Astrocyte (in vitro differentiated cells and primary cell): ENCODE data around the gene AK8.

ENCODE experiments used
- CTCF ChIP-seq: IDR thresholded peaks from 2 replicates; pipeline ENCODE4 v1.5.1; 2011; ENCODE audit warnings: low read depth, mild to moderate bottlenecking, inconsistent platforms, low read length, moderate library complexity; ENCODE audit not compliant: insufficient read depth
- EZH2 ChIP-seq: IDR thresholded peaks from 2 replicates; pipeline ENCODE4 v1.6.1; 2012; ENCODE audit warnings: mild to moderate bottlenecking, low read length, inconsistent platforms; ENCODE audit not compliant: insufficient read depth

GRCh38 chr9:132879457-132880323 lies 1.6 kb upstream of the AK8 start:
- TF ChIP-seq CTCF: no peak
- no peak for TF ChIP-seq EZH2
